ENCODE data around the gene MAD1L1.

The MAD1L1 gene

GRCh38 chr7:2232766-2233520 is at the start of gene MAD1L1:
MAD1L1 (minus strand) TSS chr7:2232945; CDS start chr7:2230133, 2,812 bp downstream.
- Histone ChIP-seq H3K36me3 (peaks cover 38% of the 10 kb centered on the region), H3K4me3 (ENCODE audit: low read depth in 1 of 2, low read length in 1 of 2) (peak within 1 kb of the TSS; percentile 78 to 83)

GRCh38 chr7:2282185-2282751 is 49.5 kb upstream of the MAD1L1 start:
- Histone ChIP-seq H3K4me3 (ENCODE audit: low read depth in 1 of 2, low read length in 1 of 2) (no peak overlapping the region), H3K36me3 (no peaks in the 10 kb centered on the region), H3K9me3 (no peaks in the 10 kb centered on the region), H3K27me3 (no peaks in the 10 kb centered on the region), H3K4me1 (ENCODE audit: control insufficient read depth in 1 of 2, insufficient read depth in 1 of 2, low read depth in 1 of 2, low read length in 1 of 2) (no peaks in the 10 kb centered on the region), H3K27ac (no peak overlapping the region)
- TF ChIP-seq CTCF (IDR thresholded peaks at IDR 0.05) = no peak

More at GRCh38 chr7:2232766-2233520, at the start of gene MAD1L1:
- Histone ChIP-seq H3K27ac (peak within 1 kb of the TSS; percentile 28), H3K4me1 (ENCODE audit: control insufficient read depth in 1 of 2, insufficient read depth in 1 of 2, low read depth in 1 of 2, low read length in 1 of 2) (peaks cover 9 to 13% of the 10 kb centered on the region in 2 experiments), H3K27me3 (no peaks in the 10 kb centered on the region), H3K9me3 (no peaks in the 10 kb centered on the region)
- no peak for TF ChIP-seq CTCF (IDR thresholded peaks at IDR 0.05)

GRCh38 chr7:2281541-2281940 is 48.8 kb upstream of the MAD1L1 start:
- Histone ChIP-seq H3K36me3 (no peaks in the 10 kb centered on the region), H3K27ac (no peak overlapping the region), H3K4me1 (ENCODE audit: control insufficient read depth in 1 of 2, insufficient read depth in 1 of 2, low read depth in 1 of 2, low read length in 1 of 2) (no peaks in the 10 kb centered on the region), H3K9me3 (no peaks in the 10 kb centered on the region), H3K4me3 (ENCODE audit: low read depth in 1 of 2, low read length in 1 of 2) (no peak overlapping the region), H3K27me3 (no peaks in the 10 kb centered on the region)
- TF ChIP-seq CTCF (IDR thresholded peaks at IDR 0.05) = no peak

GRCh38 chr7:2280424-2280823 is 47.7 kb upstream of the MAD1L1 start:
- H3K27ac ChIP-seq = no peak overlapping the region

DNA sequence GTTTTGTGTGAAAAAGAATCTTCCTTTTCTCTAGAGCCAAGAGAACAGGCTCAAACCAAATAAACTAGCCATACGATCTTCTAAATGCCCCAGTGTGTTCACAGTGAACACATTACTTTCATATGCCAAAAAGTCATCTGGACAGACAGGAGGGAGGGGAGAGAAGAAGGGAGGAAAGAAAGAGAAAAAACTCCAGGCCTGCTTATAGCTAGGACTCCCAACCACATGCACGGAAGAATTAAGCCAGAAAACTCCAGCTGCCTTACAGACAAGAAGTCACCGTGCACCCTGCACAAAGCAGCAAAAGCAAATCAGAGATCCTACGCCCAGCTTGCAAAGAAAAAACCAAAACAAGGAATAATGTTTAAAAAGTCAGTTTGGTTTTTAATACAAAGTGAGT is 47.2 kb upstream of the MAD1L1 start:
- Histone ChIP-seq H3K27ac (no peak overlapping the region), H3K9me3 (no peaks in the 10 kb centered on the region), H3K36me3 (peaks cover under 1% of the 10 kb centered on the region), H3K4me1 (ENCODE audit: control insufficient read depth in 1 of 2, insufficient read depth in 1 of 2, low read depth in 1 of 2, low read length in 1 of 2) (no peaks in the 10 kb centered on the region), H3K27me3 (no peaks in the 10 kb centered on the region), H3K4me3 (ENCODE audit: low read depth in 1 of 2, low read length in 1 of 2) (no peak overlapping the region)
- TF ChIP-seq CTCF (IDR thresholded peaks at IDR 0.05) = no peak

More at GRCh38 chr7:2280424-2280823, 47.7 kb upstream of the MAD1L1 start:
- Histone ChIP-seq H3K36me3 (no peaks in the 10 kb centered on the region), H3K9me3 (no peaks in the 10 kb centered on the region), H3K27me3 (no peaks in the 10 kb centered on the region), H3K4me3 (ENCODE audit: low read depth in 1 of 2, low read length in 1 of 2) (no peak overlapping the region), H3K4me1 (ENCODE audit: control insufficient read depth in 1 of 2, insufficient read depth in 1 of 2, low read depth in 1 of 2, low read length in 1 of 2) (no peaks in the 10 kb centered on the region)
- no peak for TF ChIP-seq CTCF (IDR thresholded peaks at IDR 0.05)
